Measurements from ENCODE around the gene CADM1. TPM values are rescaled to one million over a fixed set of nuclear protein-coding genes. Genes with fewer than 3 reads are reported as not detected.

CADM1 gene
- total and polyA plus RNA-seq, 10 of the 15 experiments (the other 5 are each of a cell fraction or from before 2014, with no cell fraction given): 0.03 to 0.48 (median 0.15) TPM; not detected in 3

GRCh38 chr11:115238086-115238485 lies 266.1 kb downstream of the CADM1 start:
- H3K9ac ChIP-seq (ENCODE audit: control insufficient read depth, insufficient read depth, low read length): no peak overlapping the region
- H3K9me3 ChIP-seq (replicated peaks; ENCODE audit: control insufficient read depth, insufficient read depth, low read length): no peaks in the 10 kb centered on the region
- CTCF ChIA-PET: no interaction called here
- FAIRE-seq: no peak
- RAD21 ChIA-PET (ENCODE audit: unreplicated experiment): no interaction called here
- 0 out of 4 replicates have a peak, but pooled peaks cover 0 to 1% of the 10 kb centered on the region in 2 experiments for H3K27me3 ChIP-seq (replicated peaks in 1 of 2; ENCODE audit: control insufficient read depth in 2 of 2, insufficient read depth in 2 of 2, low read length in 1 of 2)
- no peak for ATAC-seq
- no TSS peak for BruUV-seq (replicated peaks)
- no peak overlapping the region for H3K4me3 ChIP-seq
- H3K4me1 ChIP-seq (ENCODE audit: control insufficient read depth, insufficient read depth, low read length): no peaks in the 10 kb centered on the region
- no peak for TF ChIP-seq ZBTB4 (CRISPR knock-in tag; IDR thresholded peaks at IDR 0.05)
- TF ChIP-seq ZBTB33 (IDR thresholded peaks at IDR 0.05): no peak
- no peak for TF ChIP-seq IRF5 (IDR thresholded peaks at IDR 0.05; ENCODE audit: borderline replicate concordance)
- TF ChIP-seq TCF12 (IDR thresholded peaks at IDR 0.05; ENCODE audit: low read depth, low read length): no peak
- no peak for TF ChIP-seq STAT1 (conservative IDR thresholded peaks at IDR 0.05)
- no peak for TF ChIP-seq IRF3 (IDR thresholded peaks at IDR 0.05)
- H3K36me3 ChIP-seq (ENCODE audit: control insufficient read depth in 2 of 2, insufficient read depth in 2 of 2, low read length in 1 of 2): no peaks in the 10 kb centered on the region
- no peaks in the 10 kb centered on the region for H3K79me2 ChIP-seq (ENCODE audit: control insufficient read depth, insufficient read depth, low read length)
- intact Hi-C loops (cut with micrococcal nuclease; ENCODE audit: unreplicated experiment) (no loop called here), in situ Hi-C loops (cut with MboI) (no loop called here)
- SMC1A ChIA-PET (ENCODE audit: uncharacterized antibody, unreplicated experiment): no interaction called here
- 62% methylated on average over 4 of the region's 4 CpGs for WGBS (ENCODE audit: insufficient coverage, insufficient replicate concordance, low lambda C conversion rate, missing lambda C conversion rate)
- no peak overlapping the region for H2AFZ ChIP-seq (ENCODE audit: control insufficient read depth, low read depth, low read length)
- no peak overlapping the region for H3K4me2 ChIP-seq (ENCODE audit: control insufficient read depth, insufficient read depth)
- no peaks in the 10 kb centered on the region for H4K20me1 ChIP-seq (ENCODE audit: control insufficient read depth, insufficient read depth)
- no peak for DNase-seq (ENCODE audit: low read depth, low spot score)
- no peak overlapping the region for H3K27ac ChIP-seq (ENCODE audit: control insufficient read depth, insufficient read depth)
- POLR2A ChIA-PET: no interaction called here
